Nephron progenitor cell (in vitro differentiated cells): ENCODE measurements around the gene GIPC3.

Experiments used
- DNase-seq: peaks from one replicate; pipeline ENCODE4 v3.0.0; 2021
- H3K27ac Mint-ChIP-seq: 2 replicates; pipeline ENCODE4 v1.8.0; 2021; ENCODE audit warnings: mild to moderate bottlenecking, moderate library complexity, mixed read lengths
- H3K27me3 Mint-ChIP-seq: 2 replicates; pipeline ENCODE4 v1.8.0; 2021; ENCODE audit warnings: mild to moderate bottlenecking, low read depth, mixed read lengths; ENCODE audit not compliant: poor library complexity
- H3K36me3 Mint-ChIP-seq: 2 replicates; pipeline ENCODE4 v1.8.0; 2021; ENCODE audit warnings: low read depth, mixed read lengths
- H3K4me1 Mint-ChIP-seq: 2 replicates; pipeline ENCODE4 v1.8.0; 2021; ENCODE audit warnings: mixed read lengths
- H3K4me3 Mint-ChIP-seq: 2 replicates; pipeline ENCODE4 v1.8.0; 2021; ENCODE audit warnings: mild to moderate bottlenecking, moderate library complexity, mixed read lengths
- H3K9me3 Mint-ChIP-seq: 2 replicates; pipeline ENCODE4 v1.8.0; 2021; ENCODE audit warnings: mild to moderate bottlenecking, moderate library complexity, mixed read lengths
- CTCF ChIP-seq: fragments of 200-600 bp; sonication (generic); IDR thresholded peaks from 2 replicates; pipeline ENCODE4 v1.5.0; 2021; ENCODE audit warnings: antibody characterized with exemption

GIPC3 gene

GRCh38 chr19:3544058-3544376 lies 41.3 kb upstream of the GIPC3 start:
- H3K27me3 Mint-ChIP-seq, result no peaks in the 10 kb centered on the region
- no peak for DNase-seq
- no peak overlapping the region for H3K27ac Mint-ChIP-seq
- no peaks in the 10 kb centered on the region for H3K9me3 Mint-ChIP-seq
- no peak overlapping the region for H3K4me3 Mint-ChIP-seq
- TF ChIP-seq CTCF, result no peak
- H3K4me1 Mint-ChIP-seq, result peaks cover 6% of the 10 kb centered on the region
- H3K36me3 Mint-ChIP-seq, result peaks cover 10% of the 10 kb centered on the region

GRCh38 chr19:3544742-3545668 lies 40.3 kb upstream of the GIPC3 start:
- Mint-ChIP-seq H3K4me1 (no peaks in the 10 kb centered on the region), H3K9me3 (no peaks in the 10 kb centered on the region), H3K27me3 (no peaks in the 10 kb centered on the region), H3K27ac (no peak overlapping the region), H3K36me3 (peaks cover 4% of the 10 kb centered on the region), H3K4me3 (no peak overlapping the region)
- peak; percentile 88 for TF ChIP-seq CTCF
- peak; percentile 89 for DNase-seq

- Mint-ChIP-seq H3K4me3 (no peak overlapping the region), H3K9me3 (no peaks in the 10 kb centered on the region), H3K27ac (peak overlapping the region; percentile 92), H3K27me3 (no peaks in the 10 kb centered on the region), H3K4me1 (no peaks in the 10 kb centered on the region), H3K36me3 (peaks cover 4% of the 10 kb centered on the region)
- no peak for TF ChIP-seq CTCF
- DNase-seq, result no peak
Observed at GRCh38 chr19:3545669-3546034, 39.6 kb upstream of the GIPC3 start.

GRCh38 chr19:3546119-3546518 lies 39.2 kb upstream of the GIPC3 start:
- H3K4me3 Mint-ChIP-seq, result no peak overlapping the region

GRCh38 chr19:3547301-3547731 lies 38.0 kb upstream of the GIPC3 start:
- Mint-ChIP-seq H3K36me3 (peaks cover 4% of the 10 kb centered on the region), H3K27ac (no peak overlapping the region), H3K4me3 (no peak overlapping the region), H3K9me3 (no peaks in the 10 kb centered on the region), H3K4me1 (no peaks in the 10 kb centered on the region), H3K27me3 (no peaks in the 10 kb centered on the region)
- no peak for DNase-seq
- peak; percentile 18 for TF ChIP-seq CTCF

More at GRCh38 chr19:3546119-3546518, 39.2 kb upstream of the GIPC3 start:
- Mint-ChIP-seq H3K36me3 (peaks cover 4% of the 10 kb centered on the region), H3K27ac (peak overlapping the region; percentile 92), H3K27me3 (no peaks in the 10 kb centered on the region), H3K4me1 (no peaks in the 10 kb centered on the region), H3K9me3 (no peaks in the 10 kb centered on the region)
- no peak for DNase-seq
- no peak for TF ChIP-seq CTCF

- TF ChIP-seq CTCF, result no peak
Observed at GRCh38 chr19:3547767-3548282, 37.5 kb upstream of the GIPC3 start.

More at GRCh38 chr19:3547767-3548282, 37.5 kb upstream of the GIPC3 start:
- Mint-ChIP-seq H3K27ac (no peak overlapping the region), H3K9me3 (no peaks in the 10 kb centered on the region), H3K27me3 (no peaks in the 10 kb centered on the region), H3K36me3 (peaks cover 4% of the 10 kb centered on the region), H3K4me1 (no peaks in the 10 kb centered on the region), H3K4me3 (no peak overlapping the region)
- no peak for DNase-seq
